ENCODE measurements around the gene TMUB2. TPM values are rescaled to one million over a fixed set of nuclear protein-coding genes. Genes with fewer than 3 reads are reported as not detected.

Gene TMUB2
- total and polyA plus RNA-seq, 2 of the 13 experiments (the other 11 are each of a cell fraction or from before 2014, with no cell fraction given): 26.9 to 50.8 TPM

GRCh38 chr17:44186307-44187130 lies at the start of gene TMUB2 (continued):
- TF ChIP-seq ZNF503 (CRISPR knock-in tag; IDR thresholded peaks at IDR 0.05) (0 out of 2 replicates have a peak, but pooled peaks have one; percentile 29), NR3C1 (CRISPR knock-in tag; IDR thresholded peaks at IDR 0.05) (no peak), KAT7 (CRISPR knock-in tag; IDR thresholded peaks at IDR 0.05; ENCODE audit: borderline replicate concordance) (peak; percentile 53; the same call in 1 of the 2 replicates), ZNF678 (CRISPR knock-in tag; IDR thresholded peaks at IDR 0.05) (0 out of 2 replicates have a peak, but pooled peaks have one; percentile 30), ZNF616 (CRISPR knock-in tag; IDR thresholded peaks at IDR 0.05; ENCODE audit: low read depth) (no peak), TOPORS (CRISPR knock-in tag; IDR thresholded peaks at IDR 0.05) (no peak), ZMYM2 (CRISPR knock-in tag; IDR thresholded peaks at IDR 0.05) (peak; percentile 89; the same call in 1 of the 2 replicates), ZNF614 (CRISPR knock-in tag; IDR thresholded peaks at IDR 0.05; ENCODE audit: borderline replicate concordance) (peak; percentile 31; the same call in 1 of the 2 replicates), DBP (CRISPR knock-in tag; IDR thresholded peaks at IDR 0.05; ENCODE audit: not compliant biosample characterization) (peak; percentile 77), ZNF598 (CRISPR knock-in tag; IDR thresholded peaks at IDR 0.05; ENCODE audit: borderline replicate concordance) (peak; percentile 78; the same call in 1 of the 2 replicates), CEBPG (CRISPR knock-in tag; IDR thresholded peaks at IDR 0.05) (peak; percentile 88)
- TF ChIP-seq, protein P1, sequence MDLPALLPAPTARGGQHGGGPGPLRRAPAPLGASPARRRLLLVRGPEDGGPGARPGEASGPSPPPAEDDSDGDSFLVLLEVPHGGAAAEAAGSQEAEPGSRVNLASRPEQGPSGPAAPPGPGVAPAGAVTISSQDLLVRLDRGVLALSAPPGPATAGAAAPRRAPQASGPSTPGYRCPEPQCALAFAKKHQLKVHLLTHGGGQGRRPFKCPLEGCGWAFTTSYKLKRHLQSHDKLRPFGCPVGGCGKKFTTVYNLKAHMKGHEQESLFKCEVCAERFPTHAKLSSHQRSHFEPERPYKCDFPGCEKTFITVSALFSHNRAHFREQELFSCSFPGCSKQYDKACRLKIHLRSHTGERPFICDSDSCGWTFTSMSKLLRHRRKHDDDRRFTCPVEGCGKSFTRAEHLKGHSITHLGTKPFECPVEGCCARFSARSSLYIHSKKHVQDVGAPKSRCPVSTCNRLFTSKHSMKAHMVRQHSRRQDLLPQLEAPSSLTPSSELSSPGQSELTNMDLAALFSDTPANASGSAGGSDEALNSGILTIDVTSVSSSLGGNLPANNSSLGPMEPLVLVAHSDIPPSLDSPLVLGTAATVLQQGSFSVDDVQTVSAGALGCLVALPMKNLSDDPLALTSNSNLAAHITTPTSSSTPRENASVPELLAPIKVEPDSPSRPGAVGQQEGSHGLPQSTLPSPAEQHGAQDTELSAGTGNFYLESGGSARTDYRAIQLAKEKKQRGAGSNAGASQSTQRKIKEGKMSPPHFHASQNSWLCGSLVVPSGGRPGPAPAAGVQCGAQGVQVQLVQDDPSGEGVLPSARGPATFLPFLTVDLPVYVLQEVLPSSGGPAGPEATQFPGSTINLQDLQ (CRISPR knock-in tag; IDR thresholded peaks at IDR 0.05): peak; percentile 68; the same call in 1 of the 2 replicates
- TF ChIP-seq, protein P2, sequence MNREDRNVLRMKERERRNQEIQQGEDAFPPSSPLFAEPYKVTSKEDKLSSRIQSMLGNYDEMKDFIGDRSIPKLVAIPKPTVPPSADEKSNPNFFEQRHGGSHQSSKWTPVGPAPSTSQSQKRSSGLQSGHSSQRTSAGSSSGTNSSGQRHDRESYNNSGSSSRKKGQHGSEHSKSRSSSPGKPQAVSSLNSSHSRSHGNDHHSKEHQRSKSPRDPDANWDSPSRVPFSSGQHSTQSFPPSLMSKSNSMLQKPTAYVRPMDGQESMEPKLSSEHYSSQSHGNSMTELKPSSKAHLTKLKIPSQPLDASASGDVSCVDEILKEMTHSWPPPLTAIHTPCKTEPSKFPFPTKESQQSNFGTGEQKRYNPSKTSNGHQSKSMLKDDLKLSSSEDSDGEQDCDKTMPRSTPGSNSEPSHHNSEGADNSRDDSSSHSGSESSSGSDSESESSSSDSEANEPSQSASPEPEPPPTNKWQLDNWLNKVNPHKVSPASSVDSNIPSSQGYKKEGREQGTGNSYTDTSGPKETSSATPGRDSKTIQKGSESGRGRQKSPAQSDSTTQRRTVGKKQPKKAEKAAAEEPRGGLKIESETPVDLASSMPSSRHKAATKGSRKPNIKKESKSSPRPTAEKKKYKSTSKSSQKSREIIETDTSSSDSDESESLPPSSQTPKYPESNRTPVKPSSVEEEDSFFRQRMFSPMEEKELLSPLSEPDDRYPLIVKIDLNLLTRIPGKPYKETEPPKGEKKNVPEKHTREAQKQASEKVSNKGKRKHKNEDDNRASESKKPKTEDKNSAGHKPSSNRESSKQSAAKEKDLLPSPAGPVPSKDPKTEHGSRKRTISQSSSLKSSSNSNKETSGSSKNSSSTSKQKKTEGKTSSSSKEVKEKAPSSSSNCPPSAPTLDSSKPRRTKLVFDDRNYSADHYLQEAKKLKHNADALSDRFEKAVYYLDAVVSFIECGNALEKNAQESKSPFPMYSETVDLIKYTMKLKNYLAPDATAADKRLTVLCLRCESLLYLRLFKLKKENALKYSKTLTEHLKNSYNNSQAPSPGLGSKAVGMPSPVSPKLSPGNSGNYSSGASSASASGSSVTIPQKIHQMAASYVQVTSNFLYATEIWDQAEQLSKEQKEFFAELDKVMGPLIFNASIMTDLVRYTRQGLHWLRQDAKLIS (CRISPR knock-in tag; IDR thresholded peaks at IDR 0.05): no peak; the same call in 1 of the 2 replicates
- TF ChIP-seq, protein P3, sequence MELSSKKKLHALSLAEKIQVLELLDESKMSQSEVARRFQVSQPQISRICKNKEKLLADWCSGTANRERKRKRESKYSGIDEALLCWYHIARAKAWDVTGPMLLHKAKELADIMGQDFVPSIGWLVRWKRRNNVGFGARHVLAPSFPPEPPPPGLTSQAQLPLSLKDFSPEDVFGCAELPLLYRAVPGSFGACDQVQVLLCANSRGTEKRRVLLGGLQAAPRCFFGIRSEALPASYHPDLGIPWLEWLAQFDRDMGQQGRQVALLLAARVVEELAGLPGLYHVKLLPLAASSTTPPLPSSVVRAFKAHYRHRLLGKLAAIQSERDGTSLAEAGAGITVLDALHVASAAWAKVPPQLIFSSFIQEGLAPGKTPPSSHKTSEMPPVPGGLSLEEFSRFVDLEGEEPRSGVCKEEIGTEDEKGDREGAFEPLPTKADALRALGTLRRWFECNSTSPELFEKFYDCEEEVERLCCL (CRISPR knock-in tag; IDR thresholded peaks at IDR 0.05; ENCODE audit: borderline replicate concordance): peak; percentile 55; the same call in 1 of the 2 replicates
- TF ChIP-seq, protein P4, sequence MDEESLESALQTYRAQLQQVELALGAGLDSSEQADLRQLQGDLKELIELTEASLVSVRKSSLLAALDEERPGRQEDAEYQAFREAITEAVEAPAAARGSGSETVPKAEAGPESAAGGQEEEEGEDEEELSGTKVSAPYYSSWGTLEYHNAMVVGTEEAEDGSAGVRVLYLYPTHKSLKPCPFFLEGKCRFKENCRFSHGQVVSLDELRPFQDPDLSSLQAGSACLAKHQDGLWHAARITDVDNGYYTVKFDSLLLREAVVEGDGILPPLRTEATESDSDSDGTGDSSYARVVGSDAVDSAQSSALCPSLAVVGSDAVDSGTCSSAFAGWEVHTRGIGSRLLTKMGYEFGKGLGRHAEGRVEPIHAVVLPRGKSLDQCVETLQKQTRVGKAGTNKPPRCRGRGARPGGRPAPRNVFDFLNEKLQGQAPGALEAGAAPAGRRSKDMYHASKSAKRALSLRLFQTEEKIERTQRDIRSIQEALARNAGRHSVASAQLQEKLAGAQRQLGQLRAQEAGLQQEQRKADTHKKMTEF (CRISPR knock-in tag; IDR thresholded peaks at IDR 0.05): peak; percentile 83

Measured in HepG2 (cell line).